HK-2 (cell line): Measurements from ENCODE around the gene P2RX5.
A peak's percentile ranks its signal among the peaks of the same experiment; 100 is the strongest.

Experiments
- DNase-seq: peaks from one replicate; pipeline ENCODE4 v3.0.0-alpha.2; 2018; ENCODE audit not compliant: unreplicated experiment

The P2RX5 gene

DNA sequence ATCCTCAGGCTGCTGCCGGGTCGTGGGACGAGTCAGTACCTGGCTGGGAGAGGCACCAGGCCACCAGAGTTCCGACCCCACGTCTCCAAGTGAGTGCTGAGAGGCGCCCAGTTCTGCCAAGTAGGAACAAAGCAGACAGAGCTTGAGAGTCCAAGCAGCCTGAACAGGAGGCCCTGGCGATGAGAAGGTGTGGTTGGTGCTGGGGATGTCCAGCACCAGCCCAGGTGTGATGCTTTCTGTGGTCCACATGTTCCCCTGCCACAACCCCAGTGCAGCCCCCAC, 38.4 kb downstream of the P2RX5 start:
- no peak for DNase-seq

DNA sequence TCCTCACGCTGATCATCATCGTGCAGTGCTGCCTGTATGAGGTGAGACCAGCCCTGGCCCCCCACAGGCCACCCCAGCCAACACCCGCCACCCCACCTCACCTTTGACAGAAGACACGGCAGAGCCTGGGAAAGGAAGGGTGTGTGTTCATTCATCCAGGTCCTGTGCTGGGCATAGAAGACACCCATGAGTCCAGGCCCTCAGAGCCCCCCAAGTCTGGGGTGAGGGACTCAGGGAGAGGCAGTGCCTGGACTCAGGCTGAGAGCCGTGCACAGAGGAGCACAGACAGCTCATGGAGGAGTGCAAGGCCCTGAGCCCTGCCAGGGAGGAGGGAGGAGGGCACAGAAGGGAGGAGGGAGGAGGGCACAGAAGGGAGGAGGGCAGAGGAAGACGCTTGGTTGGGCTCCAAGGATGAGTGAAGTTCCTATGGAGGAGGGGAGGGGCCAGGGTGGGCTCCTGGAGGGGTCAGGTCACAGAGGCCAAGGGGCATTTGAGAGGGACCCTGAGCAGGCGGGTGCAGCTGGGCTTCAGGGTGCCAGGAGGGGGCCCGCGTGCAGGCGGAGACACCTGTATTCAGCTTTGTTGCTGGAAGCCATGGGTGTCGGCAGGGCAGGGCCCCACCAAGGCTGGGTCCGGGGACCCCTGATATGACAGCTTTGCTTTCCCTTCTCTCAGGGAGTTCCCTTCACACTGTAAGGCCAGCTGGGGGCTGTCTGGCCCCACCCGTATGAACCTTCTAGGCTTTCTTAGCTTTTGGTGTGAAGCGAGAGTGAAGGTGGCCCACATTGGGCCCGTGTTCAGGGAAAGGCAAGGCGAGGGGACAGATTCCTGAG, 39.0 kb downstream of the P2RX5 start:
- DNase-seq: no peak

DNA sequence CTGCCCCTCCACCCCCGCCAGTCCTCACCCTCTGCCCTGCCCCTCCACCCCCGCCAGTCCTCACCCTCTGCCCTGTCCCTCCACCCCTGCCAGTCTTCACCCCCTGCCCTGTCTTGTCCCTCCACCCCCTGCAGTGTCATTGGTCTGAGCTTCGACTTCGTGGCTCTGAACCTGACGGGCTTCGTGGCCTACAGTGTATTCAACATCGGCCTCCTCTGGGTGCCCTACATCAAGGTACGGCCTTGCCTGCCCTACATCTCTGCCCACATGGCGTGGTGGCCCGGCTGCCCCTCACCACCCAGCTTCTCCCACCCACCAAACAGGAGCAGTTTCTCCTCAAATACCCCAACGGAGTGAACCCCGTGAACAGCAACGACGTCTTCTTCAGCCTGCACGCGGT, 39.6 kb downstream of the P2RX5 start:
- DNase-seq: no peak

DNA sequence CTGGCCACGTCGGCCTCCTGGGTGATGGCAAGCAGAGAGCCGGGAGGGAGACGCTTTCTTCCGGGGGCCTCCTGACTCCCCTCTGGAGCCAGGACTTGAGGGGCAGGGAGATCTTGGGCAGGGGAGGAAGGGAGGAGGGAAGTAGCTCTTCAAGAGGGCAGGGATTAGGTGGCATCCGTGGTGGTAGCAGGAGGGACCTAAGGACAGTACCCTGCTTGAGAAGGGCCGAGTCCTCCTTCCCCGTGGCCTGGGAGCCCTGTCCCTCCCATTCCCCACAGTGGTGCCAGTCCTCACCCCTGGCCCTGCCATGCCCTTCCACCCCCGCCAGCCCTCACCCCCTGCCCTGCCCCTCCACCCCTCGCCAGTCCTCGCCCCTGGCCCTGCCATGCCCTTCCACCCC, 40.2 kb downstream of the P2RX5 start:
- DNase-seq: no peak

GRCh38 chr17:3647769-3648555, 48.0 kb downstream of the P2RX5 start:
- no peak for DNase-seq

GRCh38 chr17:3647251-3647650, 48.7 kb downstream of the P2RX5 start:
- no peak for DNase-seq

- no peak for DNase-seq
Observed at GRCh38 chr17:3645310-3645709, 50.6 kb downstream of the P2RX5 start.

DNA sequence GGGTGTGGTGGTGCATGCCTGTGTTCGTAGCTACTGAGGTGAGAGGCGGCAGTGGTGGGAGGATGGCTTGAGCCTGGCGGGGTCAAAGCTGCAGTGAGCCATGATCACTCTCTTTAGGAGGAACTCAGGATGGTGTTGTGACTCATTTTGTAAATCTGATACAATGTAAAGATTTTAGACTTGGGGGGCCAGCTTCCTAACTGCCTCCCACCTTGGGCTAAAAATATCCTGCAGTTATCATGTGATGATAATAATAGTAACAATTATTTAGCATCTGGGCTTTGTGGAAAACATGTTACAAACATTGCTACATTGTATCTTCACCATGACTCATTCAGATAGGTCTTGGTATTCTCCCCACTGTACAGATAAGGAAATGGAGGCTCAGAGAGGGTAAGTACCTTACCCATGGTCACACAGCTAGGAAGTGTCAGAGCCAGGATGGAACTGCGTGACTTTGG, 52.0 kb downstream of the P2RX5 start:
- DNase-seq: no peak

DNA sequence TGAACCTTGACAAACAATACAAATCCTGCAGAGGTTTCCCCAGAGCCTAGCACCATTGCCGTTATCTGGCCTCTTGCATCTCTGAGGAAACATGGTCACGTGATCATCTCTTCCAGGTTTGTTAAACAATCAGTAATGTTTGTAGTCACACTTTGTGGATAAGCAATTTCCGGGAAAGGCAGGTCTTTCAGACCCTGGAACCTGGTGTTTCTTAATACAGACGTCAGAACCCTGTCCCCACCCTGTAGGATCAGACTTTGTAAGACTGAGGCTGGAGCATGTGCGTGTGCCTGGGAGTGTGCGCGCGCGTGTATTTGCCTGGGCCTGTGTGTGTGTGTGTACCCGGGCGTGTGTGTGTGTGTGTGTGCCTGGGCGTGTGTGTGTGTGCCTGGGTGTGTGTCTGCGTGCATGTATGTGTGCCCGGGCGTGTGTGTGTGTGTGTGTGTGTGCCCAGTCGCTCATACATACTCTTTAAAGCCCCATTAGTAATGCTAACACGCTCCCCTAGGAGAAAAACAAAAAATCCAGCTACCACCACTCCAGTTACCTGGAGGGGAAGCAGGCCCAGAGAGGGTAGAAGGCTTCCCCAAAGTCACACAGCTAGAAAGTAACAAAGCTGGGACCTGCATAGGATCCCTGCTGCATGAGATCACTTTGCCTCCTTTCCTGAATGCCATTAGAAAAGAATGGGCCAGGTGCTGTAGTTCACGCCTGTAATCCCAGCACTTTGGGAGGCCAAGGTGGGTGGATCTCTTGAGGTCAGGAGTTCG, 54.1 kb downstream of the P2RX5 start:
- no peak for DNase-seq

GRCh38 chr17:3641014-3641413, 54.9 kb downstream of the P2RX5 start:
- no peak for DNase-seq

DNA sequence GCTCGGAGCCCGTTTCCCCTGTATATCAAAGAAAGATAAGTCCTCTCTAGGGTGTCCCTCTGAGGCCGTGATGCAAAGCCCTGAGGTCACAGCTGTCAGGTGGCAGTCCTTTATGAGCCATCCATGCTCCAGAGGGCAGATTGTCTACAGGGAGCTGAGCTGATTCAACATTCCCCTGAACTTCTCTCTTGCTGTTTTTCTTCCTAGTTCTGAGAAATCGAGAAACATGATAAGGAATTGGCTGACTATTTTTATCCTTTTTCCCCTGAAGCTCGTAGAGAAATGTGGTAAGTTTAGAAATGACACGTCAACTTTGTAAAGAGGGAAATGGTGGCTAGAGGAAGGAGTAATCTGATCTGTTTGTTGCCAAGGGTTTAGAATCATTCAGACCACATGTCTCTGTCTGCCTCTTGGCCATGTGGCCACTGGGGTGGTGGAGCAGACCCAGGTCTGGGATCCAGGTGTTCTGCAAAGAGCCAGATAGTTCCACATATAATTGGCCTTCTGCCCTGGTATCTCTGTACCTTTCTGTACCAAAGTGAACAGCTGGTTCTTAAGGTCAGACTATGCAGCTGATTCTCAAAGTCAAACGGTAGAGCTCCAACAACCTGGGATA, 55.9 kb downstream of the P2RX5 start:
- DNase-seq: no peak

DNA sequence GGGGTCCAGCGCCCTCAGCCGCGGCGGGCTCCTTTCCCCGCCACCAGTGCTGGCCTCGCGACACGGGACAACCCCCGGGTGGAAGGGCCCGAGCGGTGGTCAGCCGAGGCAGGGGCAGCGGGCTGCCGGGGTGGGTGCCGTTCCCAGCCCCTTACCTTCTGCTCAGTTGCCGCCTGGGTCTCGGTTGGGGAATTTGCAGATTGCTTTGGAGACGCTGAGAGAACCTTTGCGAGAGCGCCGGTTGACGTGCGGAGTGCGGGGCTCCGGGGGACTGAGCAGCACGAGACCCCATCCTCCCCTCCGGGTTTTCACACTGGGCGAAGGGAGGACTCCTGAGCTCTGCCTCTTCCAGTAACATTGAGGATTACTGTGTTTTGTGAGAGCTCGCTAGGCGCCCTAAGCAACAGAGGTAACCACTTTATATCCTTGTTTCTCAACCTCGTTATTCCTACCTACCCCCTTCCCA, 59.0 kb downstream of the P2RX5 start:
- no peak for DNase-seq

- DNase-seq: peak; percentile 97
Observed at GRCh38 chr17:3636154-3636907, 59.6 kb downstream of the P2RX5 start, which contains the start of the genes CTNS and SHPK. Gene CTNS (plus strand): TSS chr17:3636760. CDS start chr17:3640207, 3,447 bp downstream. Gene SHPK (minus strand): TSS chr17:3636250. CDS start chr17:3636219, 31 bp downstream.

DNA sequence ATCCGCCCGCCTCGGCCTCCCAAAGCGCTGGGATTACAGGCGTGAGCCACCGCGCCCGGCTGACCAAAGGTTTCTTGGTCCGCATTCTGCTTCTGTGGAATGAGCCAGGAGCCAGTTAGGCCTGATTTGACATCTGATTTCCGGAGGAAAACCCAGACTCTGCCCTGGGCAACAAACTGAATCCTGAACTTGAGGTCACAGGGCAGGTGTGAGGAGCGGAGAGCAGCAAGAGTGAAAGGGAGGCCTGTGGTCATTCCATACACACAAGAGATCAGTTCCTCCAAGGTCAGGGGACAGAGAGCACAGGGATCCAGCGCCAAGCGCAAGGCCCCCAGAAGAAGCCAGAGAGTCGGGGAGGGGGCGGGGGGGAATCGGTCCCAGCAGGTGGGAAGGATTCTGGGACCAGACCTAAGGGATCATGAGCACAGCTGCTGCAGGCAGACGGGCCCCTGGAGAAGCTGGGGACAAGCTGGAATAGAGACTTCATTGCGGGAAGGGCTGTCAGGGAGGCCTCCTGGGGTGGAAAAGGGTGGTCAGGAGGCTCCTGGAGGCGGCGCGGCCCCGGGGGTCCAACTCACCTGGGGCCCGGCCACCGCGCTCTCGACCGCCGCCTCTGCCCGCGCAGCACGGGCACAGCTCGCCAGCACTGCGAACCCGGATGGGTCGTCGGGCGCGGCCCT, 60.3 kb downstream of the P2RX5 start:
- DNase-seq: no peak

GRCh38 chr17:3632287-3632686, 63.7 kb downstream of the P2RX5 start:
- no peak for DNase-seq

- DNase-seq: no peak
Observed at GRCh38 chr17:3630781-3631180, 65.2 kb downstream of the P2RX5 start.

DNA sequence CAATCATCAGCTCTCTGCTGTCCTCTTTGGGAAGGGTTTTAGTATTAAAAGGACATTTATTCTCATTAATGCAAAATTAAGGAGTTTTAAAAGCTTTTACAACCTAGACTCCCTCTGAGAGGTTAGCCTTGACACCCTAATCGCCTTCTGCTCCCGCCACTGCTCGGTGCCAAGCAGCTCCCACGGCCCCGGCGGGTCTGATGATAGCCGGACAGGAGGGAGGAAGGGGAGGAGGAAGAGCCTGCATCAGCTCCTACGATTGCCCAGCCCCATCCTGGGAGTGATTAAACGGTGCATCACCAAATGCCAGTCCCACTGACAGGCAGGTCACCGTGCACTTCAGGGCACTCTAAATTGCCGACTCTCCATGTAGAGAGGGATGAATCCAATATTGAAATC, 68.2 kb downstream of the P2RX5 start:
- no peak for DNase-seq

GRCh38 chr17:3626831-3627768, 68.9 kb downstream of the P2RX5 start:
- DNase-seq: no peak
